ENCODE measurements around the gene LDHD. TPM values are rescaled to one million over a fixed set of nuclear protein-coding genes. Genes with fewer than 3 reads are reported as not detected.

LDHD gene
- total RNA-seq, 1 donor from 2014 or later = 10.1 TPM

DNA sequence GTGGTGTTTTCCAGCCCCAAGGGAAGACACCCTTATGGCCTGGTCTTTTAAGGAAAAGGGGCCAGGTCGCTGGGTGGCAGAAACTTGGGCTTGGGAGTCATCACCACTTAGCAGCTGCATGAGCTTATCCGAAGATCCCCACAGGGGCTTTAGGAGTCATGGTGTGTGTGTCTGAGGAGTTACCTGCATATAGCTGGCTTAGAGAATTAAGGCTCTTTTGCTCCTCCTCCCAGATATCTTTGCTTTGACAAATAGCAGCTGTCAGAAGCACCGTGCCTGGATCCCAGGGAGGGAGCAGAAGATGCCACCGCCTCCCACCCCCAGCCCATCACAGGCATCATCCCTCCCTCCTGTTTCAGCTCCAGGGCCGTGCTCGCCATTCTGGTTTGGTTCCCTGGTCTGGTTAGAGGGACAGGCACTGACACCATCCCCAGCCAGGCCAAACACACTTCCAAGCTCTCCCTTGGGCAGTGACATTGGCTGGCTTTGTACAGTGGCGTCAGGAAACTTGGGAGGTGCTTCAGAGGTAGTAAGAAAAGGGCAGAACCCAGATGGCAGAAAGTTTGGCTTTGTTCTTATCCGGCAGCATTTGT, 17.4 kb downstream of the LDHD start:
- Histone ChIP-seq H3K27me3 (no peaks in the 10 kb centered on the region), H3K4me1 (peaks cover 43% of the 10 kb centered on the region), H3K4me3 (no peak overlapping the region), H3K36me3 (no peaks in the 10 kb centered on the region), H3K27ac (peak overlapping the region; percentile 24), H3K9me3 (no peaks in the 10 kb centered on the region)
- TF ChIP-seq, protein P1, sequence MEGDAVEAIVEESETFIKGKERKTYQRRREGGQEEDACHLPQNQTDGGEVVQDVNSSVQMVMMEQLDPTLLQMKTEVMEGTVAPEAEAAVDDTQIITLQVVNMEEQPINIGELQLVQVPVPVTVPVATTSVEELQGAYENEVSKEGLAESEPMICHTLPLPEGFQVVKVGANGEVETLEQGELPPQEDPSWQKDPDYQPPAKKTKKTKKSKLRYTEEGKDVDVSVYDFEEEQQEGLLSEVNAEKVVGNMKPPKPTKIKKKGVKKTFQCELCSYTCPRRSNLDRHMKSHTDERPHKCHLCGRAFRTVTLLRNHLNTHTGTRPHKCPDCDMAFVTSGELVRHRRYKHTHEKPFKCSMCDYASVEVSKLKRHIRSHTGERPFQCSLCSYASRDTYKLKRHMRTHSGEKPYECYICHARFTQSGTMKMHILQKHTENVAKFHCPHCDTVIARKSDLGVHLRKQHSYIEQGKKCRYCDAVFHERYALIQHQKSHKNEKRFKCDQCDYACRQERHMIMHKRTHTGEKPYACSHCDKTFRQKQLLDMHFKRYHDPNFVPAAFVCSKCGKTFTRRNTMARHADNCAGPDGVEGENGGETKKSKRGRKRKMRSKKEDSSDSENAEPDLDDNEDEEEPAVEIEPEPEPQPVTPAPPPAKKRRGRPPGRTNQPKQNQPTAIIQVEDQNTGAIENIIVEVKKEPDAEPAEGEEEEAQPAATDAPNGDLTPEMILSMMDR (IDR thresholded peaks at IDR 0.05) = no peak
- TF ChIP-seq POLR2AphosphoS5 (IDR thresholded peaks at IDR 0.05; ENCODE audit: insufficient read depth in 1 of 2, low read depth in 1 of 2) (no peak), POLR2A (IDR thresholded peaks at IDR 0.05) (no peak)
- intact Hi-C loops (cut with DNase I) = no loop called here
- no peak for DNase-seq (ENCODE audit: extremely low spot score in 2 of 2)

DNA sequence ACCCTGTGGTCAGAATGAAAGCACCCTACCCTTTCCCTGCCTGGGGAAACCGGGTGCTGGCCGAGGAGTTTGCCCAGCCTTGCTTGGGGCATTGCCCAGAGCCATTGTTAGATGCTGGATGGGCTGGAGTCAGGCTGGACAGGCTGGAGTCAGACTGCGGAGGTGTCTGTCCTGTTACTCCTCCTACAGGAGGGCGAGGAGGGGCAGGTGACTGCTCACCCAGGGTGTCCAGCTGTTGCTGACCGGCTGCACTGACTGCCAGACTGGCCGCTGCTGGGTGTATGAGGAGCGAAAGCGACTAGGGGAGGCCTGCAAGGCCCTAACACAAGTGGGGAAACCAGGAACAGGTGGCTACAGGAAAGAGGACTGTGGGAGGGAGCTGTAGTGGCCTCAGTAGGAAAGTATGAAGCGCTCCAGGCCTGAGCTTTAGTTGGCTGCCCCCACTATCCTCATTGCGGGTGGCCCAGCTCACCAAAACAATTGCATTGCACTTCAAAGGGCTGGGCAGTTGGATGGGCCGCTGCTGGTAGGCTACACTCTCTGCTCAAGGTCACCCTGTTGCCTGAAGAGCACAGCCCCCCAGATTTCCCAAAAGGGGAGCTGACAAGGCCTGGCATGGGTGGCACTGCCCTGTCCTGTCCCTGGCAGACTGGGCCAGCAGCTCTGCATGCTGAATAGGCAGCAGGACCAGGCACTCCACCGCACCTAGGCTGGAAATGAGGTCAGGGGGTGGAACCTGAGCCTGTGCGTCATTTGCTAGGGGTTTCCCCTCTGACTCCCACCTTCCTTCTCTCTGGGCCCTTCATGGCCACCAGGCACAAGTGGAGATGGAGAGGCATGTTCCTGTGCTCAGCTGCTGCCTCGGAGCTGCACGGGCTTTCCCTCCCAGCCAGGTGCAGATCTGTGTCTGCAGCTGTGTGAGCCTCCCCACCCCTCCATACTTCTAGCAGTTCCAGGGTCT, 18.4 kb downstream of the LDHD start:
- TF ChIP-seq, protein P1 (IDR thresholded peaks at IDR 0.05) = no peak
- TF ChIP-seq POLR2AphosphoS5 (IDR thresholded peaks at IDR 0.05; ENCODE audit: insufficient read depth in 1 of 2, low read depth in 1 of 2) = peak in 1 of 2 donors; percentile 12
- Histone ChIP-seq H3K4me1 (peaks cover 43% of the 10 kb centered on the region), H3K27ac (no peak overlapping the region), H3K36me3 (peaks cover 0 to 6% of the 10 kb centered on the region in 2 donors), H3K27me3 (no peaks in the 10 kb centered on the region), H3K9me3 (no peaks in the 10 kb centered on the region), H3K4me3 (no peak overlapping the region)
- peak in 1 of 2 donors; percentile 94 for DNase-seq (ENCODE audit: extremely low spot score in 2 of 2)
- intact Hi-C loops (cut with DNase I) = no loop called here

DNA sequence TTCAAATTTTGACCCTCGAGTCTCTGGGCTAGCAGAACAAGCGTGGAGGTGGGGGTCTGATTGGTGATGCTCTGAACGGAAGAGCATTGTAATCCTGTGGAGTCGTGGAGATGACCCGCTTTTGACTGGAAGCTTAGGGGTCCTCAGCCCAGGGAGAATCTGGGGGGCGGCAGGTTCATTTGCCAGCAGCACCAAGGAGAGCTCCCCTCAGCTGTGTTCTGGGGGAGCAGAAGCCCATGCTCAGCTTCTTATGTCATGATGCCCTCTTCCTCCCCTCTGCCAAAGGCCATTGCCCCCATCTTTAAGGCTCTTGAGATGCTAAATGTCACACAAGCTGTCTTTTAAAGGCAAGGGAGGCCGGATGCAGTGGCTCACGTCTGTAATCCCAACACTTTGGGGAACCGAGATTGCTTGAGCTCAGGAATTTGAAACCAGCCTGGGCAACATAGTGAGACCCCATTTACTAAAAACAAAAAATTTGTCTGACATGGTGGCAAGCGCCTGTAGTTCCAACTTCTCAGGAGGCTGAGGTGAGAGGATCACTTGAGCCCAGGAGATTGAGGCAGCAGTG, 19.3 kb downstream of the LDHD start:
- no peak overlapping the region for H3K27ac ChIP-seq
- TF ChIP-seq, protein P1 (IDR thresholded peaks at IDR 0.05) = no peak
- no peak for TF ChIP-seq POLR2AphosphoS5 (IDR thresholded peaks at IDR 0.05; ENCODE audit: insufficient read depth in 1 of 2, low read depth in 1 of 2)
- no peak for TF ChIP-seq POLR2A (IDR thresholded peaks at IDR 0.05)

DNA sequence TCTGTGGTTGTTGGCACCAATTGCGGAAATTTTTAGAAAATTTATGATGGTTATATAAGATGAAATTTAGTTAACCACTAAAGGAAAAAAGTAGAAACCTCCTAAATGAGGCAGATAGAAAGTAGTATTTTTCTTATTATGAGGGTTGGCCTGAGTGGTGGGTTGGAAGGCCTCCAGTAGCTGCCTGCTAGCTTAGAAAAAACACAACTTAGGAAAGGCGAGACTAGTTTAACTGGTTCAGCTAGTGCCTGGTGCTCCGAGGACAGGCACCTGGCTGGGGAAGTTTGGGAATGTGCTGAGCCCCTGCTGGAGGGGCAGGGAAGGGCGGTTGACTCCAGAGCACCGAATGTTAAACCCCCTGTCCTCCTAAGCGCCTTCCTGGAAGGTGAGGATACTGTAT, 19.9 kb downstream of the LDHD start:
- DNase-seq (ENCODE audit: extremely low spot score in 2 of 2) = no peak
- peaks cover 0 to 6% of the 10 kb centered on the region in 2 donors for H3K36me3 ChIP-seq
- H3K4me3 ChIP-seq = no peak overlapping the region
- H3K9me3 ChIP-seq = no peaks in the 10 kb centered on the region
- intact Hi-C loops (cut with DNase I) = no loop called here
- H3K27ac ChIP-seq = no peak overlapping the region
- no peak for TF ChIP-seq POLR2A (IDR thresholded peaks at IDR 0.05)
- peak in 1 of 2 donors; percentile 43 for TF ChIP-seq POLR2AphosphoS5 (IDR thresholded peaks at IDR 0.05; ENCODE audit: insufficient read depth in 1 of 2, low read depth in 1 of 2)
- TF ChIP-seq, protein P1 (IDR thresholded peaks at IDR 0.05) = no peak
- no peaks in the 10 kb centered on the region for H3K27me3 ChIP-seq
- peaks cover 43% of the 10 kb centered on the region for H3K4me1 ChIP-seq

More for the DNA sequence above, 19.3 kb downstream of the LDHD start:
- Histone ChIP-seq H3K4me3 (no peak overlapping the region), H3K4me1 (peaks cover 43% of the 10 kb centered on the region), H3K27me3 (no peaks in the 10 kb centered on the region), H3K9me3 (no peaks in the 10 kb centered on the region), H3K36me3 (peaks cover 0 to 6% of the 10 kb centered on the region in 2 donors)
- DNase-seq (ENCODE audit: extremely low spot score in 2 of 2) = no peak
- intact Hi-C loops (cut with DNase I) = no loop called here

Data from vagina (tissue), 2 donors.